NT2/D1 (cell line): ENCODE measurements around the gene PIPOX.

ENCODE experiments used
- SUZ12 ChIP-seq: IDR thresholded peaks from 2 replicates; pipeline ENCODE4 v1.6.1; 2011; ENCODE audit not compliant: insufficient read length, insufficient read depth; ENCODE audit errors: extremely low read depth
- YY1 ChIP-seq: IDR thresholded peaks from 2 replicates; pipeline ENCODE4 v1.6.1; 2011; ENCODE audit not compliant: insufficient read length, insufficient read depth
- ZNF274 ChIP-seq: IDR thresholded peaks from 2 replicates; pipeline ENCODE4 v1.6.1; 2011; ENCODE audit warnings: mild to moderate bottlenecking, low read depth, low read length

DNA sequence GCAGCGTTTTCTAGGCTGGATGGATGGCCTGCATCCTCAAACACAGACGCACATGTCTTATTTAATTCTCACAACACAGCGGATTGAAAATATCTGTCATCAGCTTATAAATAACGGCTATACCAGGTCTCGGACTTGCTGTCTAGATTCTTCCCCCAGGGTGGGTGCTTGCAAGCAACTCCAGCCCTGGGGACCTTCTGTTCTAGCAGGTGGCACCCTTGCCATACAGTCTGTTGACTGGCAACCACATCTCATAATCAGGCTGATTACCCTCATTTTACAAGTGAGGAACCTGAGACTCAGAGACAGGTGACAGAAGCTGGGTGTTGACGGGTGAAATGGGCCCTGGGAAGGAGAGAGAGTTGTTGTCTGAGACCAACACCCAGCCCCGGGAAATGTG lies 20.9 kb upstream of the PIPOX start:
- TF ChIP-seq YY1 (no peak), ZNF274 (no peak), SUZ12 (no peak)
